HCT116 (cell line): ENCODE measurements around the gene ITPKA.

ENCODE experiments used
- POLR2A ChIP-seq: IDR thresholded peaks from 2 replicates; pipeline ENCODE4 v1.7.0; 2011; ENCODE audit warnings: borderline replicate concordance; ENCODE audit not compliant: insufficient read depth, insufficient read length; ENCODE audit errors: extremely low read depth
- YY1 ChIP-seq: IDR thresholded peaks from 2 replicates; pipeline ENCODE4 v1.6.1; 2011; ENCODE audit warnings: low read length, low read depth, moderate library complexity, mild to moderate bottlenecking; ENCODE audit not compliant: insufficient replicate concordance; ENCODE audit errors: extremely low read depth
- ZNF274 ChIP-seq: fragments of 200-500 bp; sonication (Bioruptor generic); IDR thresholded peaks from 2 replicates; pipeline ENCODE4 v1.6.1; 2014; ENCODE audit warnings: mild to moderate bottlenecking, low read depth, low read length, inconsistent platforms
- TF ChIP-seq, protein P1 (sequence below): IDR thresholded peaks from 2 replicates; pipeline ENCODE4 v1.6.1; 2012
- TF ChIP-seq, protein P2 (sequence below), 3 experiments: fragments of 200-600 bp in 1 of 3; sonication (generic) in 1 of 3; IDR thresholded peaks in 2 of 3; conservative IDR thresholded peaks in 1 of 3; 2 replicates each; pipeline ENCODE4 v1.5.1; 2012 to 2017; ENCODE audit warnings: low read depth in 2 of 3, low read length in 2 of 3, antibody characterized with exemption in 1 of 3, borderline replicate concordance in 1 of 3, control low read depth in 1 of 3, mild to moderate bottlenecking in 1 of 3, mixed read lengths in 1 of 3, mixed run types in 1 of 3, moderate library complexity in 1 of 3; ENCODE audit not compliant: insufficient read depth in 1 of 3
- TF ChIP-seq, protein P3 (sequence below): IDR thresholded peaks from 2 replicates; pipeline ENCODE4 v1.6.1; 2012; ENCODE audit warnings: low read depth

DNA sequence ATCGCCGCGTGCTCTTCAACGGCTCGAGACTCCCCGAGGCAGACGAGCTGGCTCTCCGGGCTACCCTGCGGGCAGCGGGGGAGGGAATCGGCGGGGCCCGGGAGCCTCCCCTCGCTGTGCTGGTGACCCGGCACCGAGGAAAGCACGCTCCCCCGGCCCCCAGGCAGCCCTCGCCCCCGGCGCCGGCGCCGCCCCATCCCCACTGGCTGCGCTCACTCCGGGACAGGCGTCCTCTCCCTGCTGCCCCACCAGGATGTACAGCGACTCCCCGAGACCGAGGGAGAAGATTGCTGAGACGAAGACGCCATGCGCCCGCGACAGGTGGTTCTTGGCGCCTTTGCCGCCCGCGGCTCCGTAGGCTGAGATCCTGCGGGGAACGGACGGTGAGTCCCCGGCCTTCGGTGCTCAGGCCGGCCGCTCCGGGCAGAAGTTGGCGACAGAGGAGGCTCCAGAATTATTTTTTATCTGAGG lies 18.3 kb downstream of the ITPKA start:
- TF ChIP-seq, protein P1, sequence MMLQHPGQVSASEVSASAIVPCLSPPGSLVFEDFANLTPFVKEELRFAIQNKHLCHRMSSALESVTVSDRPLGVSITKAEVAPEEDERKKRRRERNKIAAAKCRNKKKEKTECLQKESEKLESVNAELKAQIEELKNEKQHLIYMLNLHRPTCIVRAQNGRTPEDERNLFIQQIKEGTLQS = no peak
- TF ChIP-seq YY1 (no peak), ZNF274 (no peak), POLR2A (no peak)
- TF ChIP-seq, protein P2, sequence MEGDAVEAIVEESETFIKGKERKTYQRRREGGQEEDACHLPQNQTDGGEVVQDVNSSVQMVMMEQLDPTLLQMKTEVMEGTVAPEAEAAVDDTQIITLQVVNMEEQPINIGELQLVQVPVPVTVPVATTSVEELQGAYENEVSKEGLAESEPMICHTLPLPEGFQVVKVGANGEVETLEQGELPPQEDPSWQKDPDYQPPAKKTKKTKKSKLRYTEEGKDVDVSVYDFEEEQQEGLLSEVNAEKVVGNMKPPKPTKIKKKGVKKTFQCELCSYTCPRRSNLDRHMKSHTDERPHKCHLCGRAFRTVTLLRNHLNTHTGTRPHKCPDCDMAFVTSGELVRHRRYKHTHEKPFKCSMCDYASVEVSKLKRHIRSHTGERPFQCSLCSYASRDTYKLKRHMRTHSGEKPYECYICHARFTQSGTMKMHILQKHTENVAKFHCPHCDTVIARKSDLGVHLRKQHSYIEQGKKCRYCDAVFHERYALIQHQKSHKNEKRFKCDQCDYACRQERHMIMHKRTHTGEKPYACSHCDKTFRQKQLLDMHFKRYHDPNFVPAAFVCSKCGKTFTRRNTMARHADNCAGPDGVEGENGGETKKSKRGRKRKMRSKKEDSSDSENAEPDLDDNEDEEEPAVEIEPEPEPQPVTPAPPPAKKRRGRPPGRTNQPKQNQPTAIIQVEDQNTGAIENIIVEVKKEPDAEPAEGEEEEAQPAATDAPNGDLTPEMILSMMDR (IDR thresholded peaks at IDR 0.05 in 2 of 3, conservative IDR thresholded peaks at IDR 0.05 in 1 of 3; ENCODE audit: borderline replicate concordance in 1 of 3, insufficient read depth in 1 of 3, low read depth in 2 of 3, low read length in 2 of 3) = no peak
- TF ChIP-seq, protein P3, sequence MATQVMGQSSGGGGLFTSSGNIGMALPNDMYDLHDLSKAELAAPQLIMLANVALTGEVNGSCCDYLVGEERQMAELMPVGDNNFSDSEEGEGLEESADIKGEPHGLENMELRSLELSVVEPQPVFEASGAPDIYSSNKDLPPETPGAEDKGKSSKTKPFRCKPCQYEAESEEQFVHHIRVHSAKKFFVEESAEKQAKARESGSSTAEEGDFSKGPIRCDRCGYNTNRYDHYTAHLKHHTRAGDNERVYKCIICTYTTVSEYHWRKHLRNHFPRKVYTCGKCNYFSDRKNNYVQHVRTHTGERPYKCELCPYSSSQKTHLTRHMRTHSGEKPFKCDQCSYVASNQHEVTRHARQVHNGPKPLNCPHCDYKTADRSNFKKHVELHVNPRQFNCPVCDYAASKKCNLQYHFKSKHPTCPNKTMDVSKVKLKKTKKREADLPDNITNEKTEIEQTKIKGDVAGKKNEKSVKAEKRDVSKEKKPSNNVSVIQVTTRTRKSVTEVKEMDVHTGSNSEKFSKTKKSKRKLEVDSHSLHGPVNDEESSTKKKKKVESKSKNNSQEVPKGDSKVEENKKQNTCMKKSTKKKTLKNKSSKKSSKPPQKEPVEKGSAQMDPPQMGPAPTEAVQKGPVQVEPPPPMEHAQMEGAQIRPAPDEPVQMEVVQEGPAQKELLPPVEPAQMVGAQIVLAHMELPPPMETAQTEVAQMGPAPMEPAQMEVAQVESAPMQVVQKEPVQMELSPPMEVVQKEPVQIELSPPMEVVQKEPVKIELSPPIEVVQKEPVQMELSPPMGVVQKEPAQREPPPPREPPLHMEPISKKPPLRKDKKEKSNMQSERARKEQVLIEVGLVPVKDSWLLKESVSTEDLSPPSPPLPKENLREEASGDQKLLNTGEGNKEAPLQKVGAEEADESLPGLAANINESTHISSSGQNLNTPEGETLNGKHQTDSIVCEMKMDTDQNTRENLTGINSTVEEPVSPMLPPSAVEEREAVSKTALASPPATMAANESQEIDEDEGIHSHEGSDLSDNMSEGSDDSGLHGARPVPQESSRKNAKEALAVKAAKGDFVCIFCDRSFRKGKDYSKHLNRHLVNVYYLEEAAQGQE = no peak
